HEK293 (cell line): ENCODE data around the gene MIF.

ENCODE experiments used
- FEZF1 ChIP-seq: fragments of 450-650 bp; formaldehyde crosslinking; IDR thresholded peaks from 2 replicates; pipeline ENCODE4 v1.5.1; 2016; ENCODE audit warnings: missing biosample characterization, missing genetic modification characterization
- GLIS1 ChIP-seq: fragments of 450-650 bp; formaldehyde crosslinking; IDR thresholded peaks from 2 replicates; pipeline ENCODE4 v1.5.1; 2016; ENCODE audit warnings: missing biosample characterization, missing genetic modification characterization
- HOXC10 ChIP-seq: sonication (generic); formaldehyde crosslinking; IDR thresholded peaks from 2 replicates; pipeline ENCODE4 v1.8.1; 2023; ENCODE audit warnings: mild to moderate bottlenecking, missing genetic modification reagents
- IKZF3 ChIP-seq: fragments of 450-650 bp; IDR thresholded peaks from 2 replicates; pipeline ENCODE4 v1.5.0; 2018; ENCODE audit warnings: missing biosample characterization, mild to moderate bottlenecking, missing genetic modification characterization, moderate library complexity
- KLF1 ChIP-seq: fragments of 450-650 bp; formaldehyde crosslinking; IDR thresholded peaks from 2 replicates; pipeline ENCODE4 v1.5.1; 2016; ENCODE audit warnings: missing biosample characterization, missing genetic modification characterization
- KLF10 ChIP-seq: fragments of 450-650 bp; IDR thresholded peaks from 2 replicates; pipeline ENCODE4 v1.5.1; 2018; ENCODE audit warnings: missing biosample characterization, mild to moderate bottlenecking, missing genetic modification characterization
- OVOL3 ChIP-seq: fragments of 450-650 bp; formaldehyde crosslinking; IDR thresholded peaks from 2 replicates; pipeline ENCODE4 v1.5.1; 2016; ENCODE audit warnings: missing biosample characterization, missing genetic modification characterization
- SP2 ChIP-seq: fragments of 450-650 bp; formaldehyde crosslinking; IDR thresholded peaks from 2 replicates; pipeline ENCODE4 v1.5.1; 2016; ENCODE audit warnings: missing biosample characterization, missing genetic modification characterization
- SP7 ChIP-seq: fragments of 450-650 bp; formaldehyde crosslinking; IDR thresholded peaks from 2 replicates; pipeline ENCODE4 v1.5.1; 2016; ENCODE audit warnings: missing biosample characterization, missing genetic modification characterization
- TRIM28 ChIP-seq: IDR thresholded peaks from 2 replicates; pipeline ENCODE4 v1.6.1; 2011; ENCODE audit warnings: low read length, control low read depth, borderline replicate concordance
- WT1 ChIP-seq: fragments of 450-650 bp; formaldehyde crosslinking; IDR thresholded peaks from 2 replicates; pipeline ENCODE4 v1.5.1; 2016; ENCODE audit warnings: missing biosample characterization, missing genetic modification characterization
- ZBTB26 ChIP-seq: fragments of 450-650 bp; formaldehyde crosslinking; optimal IDR thresholded peaks from 2 replicates; pipeline ENCODE3; 2016; ENCODE audit warnings: missing biosample characterization, mild to moderate bottlenecking, missing genetic modification characterization
- ZNF132 ChIP-seq: fragments of 450-650 bp; formaldehyde crosslinking; IDR thresholded peaks from 2 replicates; pipeline ENCODE4 v1.5.1; 2017; ENCODE audit warnings: missing biosample characterization, missing genetic modification characterization, borderline replicate concordance
- ZNF146 ChIP-seq: fragments of 450-650 bp; formaldehyde crosslinking; IDR thresholded peaks from 2 replicates; pipeline ENCODE4 v1.5.1; 2016; ENCODE audit warnings: missing biosample characterization, missing genetic modification characterization
- ZNF174 ChIP-seq: fragments of 450-650 bp; formaldehyde crosslinking; IDR thresholded peaks from 2 replicates; pipeline ENCODE4 v1.5.0; 2017; ENCODE audit warnings: missing biosample characterization, mild to moderate bottlenecking, missing genetic modification characterization
- ZNF19 ChIP-seq: fragments of 450-650 bp; formaldehyde crosslinking; IDR thresholded peaks from 2 replicates; pipeline ENCODE4; 2016; ENCODE audit warnings: missing biosample characterization, missing genetic modification characterization, low read depth
- ZNF266 ChIP-seq: fragments of 450-650 bp; formaldehyde crosslinking; IDR thresholded peaks from 2 replicates; pipeline ENCODE4 v1.5.1; 2016; ENCODE audit warnings: missing biosample characterization, missing genetic modification characterization, low read depth
- ZNF311 ChIP-seq: fragments of 450-650 bp; formaldehyde crosslinking; IDR thresholded peaks from 2 replicates; pipeline ENCODE4 v1.5.1; 2017; ENCODE audit warnings: missing biosample characterization, missing genetic modification characterization, borderline replicate concordance
- ZNF324 ChIP-seq: fragments of 450-650 bp; formaldehyde crosslinking; IDR thresholded peaks from 2 replicates; pipeline ENCODE4 v1.5.1; 2016; ENCODE audit warnings: missing biosample characterization, missing genetic modification characterization
- ZNF335 ChIP-seq: fragments of 450-650 bp; formaldehyde crosslinking; conservative IDR thresholded peaks from 2 replicates; pipeline ENCODE4 v1.5.1; 2016; ENCODE audit warnings: missing biosample characterization, missing genetic modification characterization
- ZNF341 ChIP-seq: fragments of 450-650 bp; formaldehyde crosslinking; IDR thresholded peaks from 2 replicates; pipeline ENCODE4; 2016; ENCODE audit warnings: low read depth, missing biosample characterization, missing genetic modification characterization
- ZNF394 ChIP-seq: fragments of 450-650 bp; formaldehyde crosslinking; IDR thresholded peaks from 2 replicates; pipeline ENCODE4 v1.5.1; 2016; ENCODE audit warnings: missing biosample characterization, missing genetic modification characterization, mild to moderate bottlenecking, moderate library complexity, borderline replicate concordance
- ZNF510 ChIP-seq: fragments of 450-650 bp; formaldehyde crosslinking; IDR thresholded peaks from 2 replicates; pipeline ENCODE4 v1.5.1; 2018; ENCODE audit warnings: mild to moderate bottlenecking, missing genetic modification characterization, missing biosample characterization; ENCODE audit not compliant: insufficient replicate concordance
- ZNF521 ChIP-seq: fragments of 450-650 bp; formaldehyde crosslinking; IDR thresholded peaks from 2 replicates; pipeline ENCODE4 v1.5.1; 2017; ENCODE audit warnings: missing biosample characterization, mild to moderate bottlenecking, missing genetic modification characterization
- ZNF529 ChIP-seq: fragments of 450-650 bp; formaldehyde crosslinking; IDR thresholded peaks from 2 replicates; pipeline ENCODE4 v1.5.1; 2017; ENCODE audit warnings: missing genetic modification characterization, missing biosample characterization; ENCODE audit not compliant: insufficient replicate concordance
- ZNF571 ChIP-seq: fragments of 450-650 bp; formaldehyde crosslinking; IDR thresholded peaks from 2 replicates; pipeline ENCODE4 v1.5.0; 2017; ENCODE audit warnings: missing biosample characterization, missing genetic modification characterization
- ZNF580 ChIP-seq: fragments of 450-650 bp; formaldehyde crosslinking; IDR thresholded peaks from 2 replicates; pipeline ENCODE4 v1.5.1; 2016; ENCODE audit warnings: missing biosample characterization, missing genetic modification characterization
- TF ChIP-seq, protein P1 (sequence below): fragments of 450-650 bp; formaldehyde crosslinking; conservative IDR thresholded peaks from 2 replicates; pipeline ENCODE4 v1.5.1; 2016; ENCODE audit warnings: low read depth, missing biosample characterization, missing genetic modification characterization
- TF ChIP-seq, protein P2 (sequence below): fragments of 450-650 bp; formaldehyde crosslinking; IDR thresholded peaks from 2 replicates; pipeline ENCODE4 v1.5.1; 2016; ENCODE audit warnings: missing biosample characterization, missing genetic modification characterization
- TF ChIP-seq, protein P3 (sequence below): fragments of 450-650 bp; formaldehyde crosslinking; IDR thresholded peaks from 2 replicates; pipeline ENCODE4 v1.5.1; 2016; ENCODE audit warnings: missing biosample characterization, missing genetic modification characterization

MIF gene

GRCh38 chr22:23913661-23914353 lies 19.6 kb downstream of the MIF start (continued):
- TF ChIP-seq OVOL3 (tag by site-specific recombination), result 0 out of 2 replicates have a peak, but pooled peaks have one; percentile 22
- TF ChIP-seq ZNF19 (tag by site-specific recombination), result no peak
- TF ChIP-seq ZNF146 (tag by site-specific recombination), result no peak
- TF ChIP-seq ZNF571, result no peak
- TF ChIP-seq ZNF311, result no peak
- TF ChIP-seq GLIS1, result peak; percentile 97
- TF ChIP-seq ZNF324, result peak; percentile 65; the same call in 1 of the 2 replicates
- peak; percentile 67 for TF ChIP-seq KLF1
- peak; percentile 46; the same call in 1 of the 2 replicates for TF ChIP-seq ZNF580
- TF ChIP-seq, protein P1, sequence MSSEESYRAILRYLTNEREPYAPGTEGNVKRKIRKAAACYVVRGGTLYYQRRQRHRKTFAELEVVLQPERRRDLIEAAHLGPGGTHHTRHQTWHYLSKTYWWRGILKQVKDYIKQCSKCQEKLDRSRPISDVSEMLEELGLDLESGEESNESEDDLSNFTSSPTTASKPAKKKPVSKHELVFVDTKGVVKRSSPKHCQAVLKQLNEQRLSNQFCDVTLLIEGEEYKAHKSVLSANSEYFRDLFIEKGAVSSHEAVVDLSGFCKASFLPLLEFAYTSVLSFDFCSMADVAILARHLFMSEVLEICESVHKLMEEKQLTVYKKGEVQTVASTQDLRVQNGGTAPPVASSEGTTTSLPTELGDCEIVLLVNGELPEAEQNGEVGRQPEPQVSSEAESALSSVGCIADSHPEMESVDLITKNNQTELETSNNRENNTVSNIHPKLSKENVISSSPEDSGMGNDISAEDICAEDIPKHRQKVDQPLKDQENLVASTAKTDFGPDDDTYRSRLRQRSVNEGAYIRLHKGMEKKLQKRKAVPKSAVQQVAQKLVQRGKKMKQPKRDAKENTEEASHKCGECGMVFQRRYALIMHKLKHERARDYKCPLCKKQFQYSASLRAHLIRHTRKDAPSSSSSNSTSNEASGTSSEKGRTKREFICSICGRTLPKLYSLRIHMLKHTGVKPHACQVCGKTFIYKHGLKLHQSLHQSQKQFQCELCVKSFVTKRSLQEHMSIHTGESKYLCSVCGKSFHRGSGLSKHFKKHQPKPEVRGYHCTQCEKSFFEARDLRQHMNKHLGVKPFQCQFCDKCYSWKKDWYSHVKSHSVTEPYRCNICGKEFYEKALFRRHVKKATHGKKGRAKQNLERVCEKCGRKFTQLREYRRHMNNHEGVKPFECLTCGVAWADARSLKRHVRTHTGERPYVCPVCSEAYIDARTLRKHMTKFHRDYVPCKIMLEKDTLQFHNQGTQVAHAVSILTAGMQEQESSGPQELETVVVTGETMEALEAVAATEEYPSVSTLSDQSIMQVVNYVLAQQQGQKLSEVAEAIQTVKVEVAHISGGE, result peak; percentile 67
- TF ChIP-seq ZNF132 (tag by site-specific recombination), result no peak
- no peak for TF ChIP-seq ZNF529 (tag by site-specific recombination)
- no peak for TF ChIP-seq TRIM28
- peak; percentile 56; the same call in 1 of the 2 replicates for TF ChIP-seq ZNF394 (tag by site-specific recombination)
- TF ChIP-seq, protein P2, sequence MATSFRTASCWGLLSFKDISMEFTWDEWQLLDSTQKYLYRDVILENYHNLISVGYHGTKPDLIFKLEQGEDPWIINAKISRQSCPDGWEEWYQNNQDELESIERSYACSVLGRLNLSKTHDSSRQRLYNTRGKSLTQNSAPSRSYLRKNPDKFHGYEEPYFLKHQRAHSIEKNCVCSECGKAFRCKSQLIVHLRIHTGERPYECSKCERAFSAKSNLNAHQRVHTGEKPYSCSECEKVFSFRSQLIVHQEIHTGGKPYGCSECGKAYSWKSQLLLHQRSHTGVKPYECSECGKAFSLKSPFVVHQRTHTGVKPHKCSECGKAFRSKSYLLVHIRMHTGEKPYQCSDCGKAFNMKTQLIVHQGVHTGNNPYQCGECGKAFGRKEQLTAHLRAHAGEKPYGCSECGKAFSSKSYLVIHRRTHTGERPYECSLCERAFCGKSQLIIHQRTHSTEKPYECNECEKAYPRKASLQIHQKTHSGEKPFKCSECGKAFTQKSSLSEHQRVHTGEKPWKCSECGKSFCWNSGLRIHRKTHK (tag by site-specific recombination), result no peak
- TF ChIP-seq ZNF521 (tag by site-specific recombination), result no peak
- TF ChIP-seq HOXC10 (CRISPR knock-in tag), result no peak
- peak; percentile 99 for TF ChIP-seq SP2
- TF ChIP-seq ZNF341 (tag by site-specific recombination), result peak; percentile 94
- peak; percentile 73 for TF ChIP-seq ZNF335 (tag by site-specific recombination)
- peak; percentile 76 for TF ChIP-seq KLF10 (tag by site-specific recombination)
- TF ChIP-seq ZNF266 (tag by site-specific recombination), result no peak
- no peak for TF ChIP-seq ZNF510 (tag by site-specific recombination)
- TF ChIP-seq IKZF3 (tag by site-specific recombination), result peak; percentile 68
- TF ChIP-seq FEZF1, result 0 out of 2 replicates have a peak, but pooled peaks have one; percentile 27
- TF ChIP-seq ZNF174 (tag by site-specific recombination), result no peak
- peak; percentile 88 for TF ChIP-seq ZBTB26
- peak; percentile 22; the same call in 1 of the 2 replicates for TF ChIP-seq WT1 (tag by site-specific recombination)
- TF ChIP-seq, protein P3, sequence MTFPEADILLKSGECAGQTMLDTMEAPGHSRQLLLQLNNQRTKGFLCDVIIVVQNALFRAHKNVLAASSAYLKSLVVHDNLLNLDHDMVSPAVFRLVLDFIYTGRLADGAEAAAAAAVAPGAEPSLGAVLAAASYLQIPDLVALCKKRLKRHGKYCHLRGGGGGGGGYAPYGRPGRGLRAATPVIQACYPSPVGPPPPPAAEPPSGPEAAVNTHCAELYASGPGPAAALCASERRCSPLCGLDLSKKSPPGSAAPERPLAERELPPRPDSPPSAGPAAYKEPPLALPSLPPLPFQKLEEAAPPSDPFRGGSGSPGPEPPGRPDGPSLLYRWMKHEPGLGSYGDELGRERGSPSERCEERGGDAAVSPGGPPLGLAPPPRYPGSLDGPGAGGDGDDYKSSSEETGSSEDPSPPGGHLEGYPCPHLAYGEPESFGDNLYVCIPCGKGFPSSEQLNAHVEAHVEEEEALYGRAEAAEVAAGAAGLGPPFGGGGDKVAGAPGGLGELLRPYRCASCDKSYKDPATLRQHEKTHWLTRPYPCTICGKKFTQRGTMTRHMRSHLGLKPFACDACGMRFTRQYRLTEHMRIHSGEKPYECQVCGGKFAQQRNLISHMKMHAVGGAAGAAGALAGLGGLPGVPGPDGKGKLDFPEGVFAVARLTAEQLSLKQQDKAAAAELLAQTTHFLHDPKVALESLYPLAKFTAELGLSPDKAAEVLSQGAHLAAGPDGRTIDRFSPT (tag by site-specific recombination), result peak; percentile 99
- peak; percentile 87 for TF ChIP-seq SP7 (tag by site-specific recombination)
